A549 (cell line): Measurements from ENCODE around the gene ENTREP1. TPM values are rescaled to one million over a fixed set of nuclear protein-coding genes. Genes with fewer than 3 reads are reported as not detected.

Experiments
- ATAC-seq, 2 experiments: fragments of 200-7000 bp in 1 of 2; fragments of >200 bp in 1 of 2; cut with Nextera tagmentation in 1 of 2; cut with Tn5 transposase in 1 of 2; 3 replicates each; pipeline versions ENCODE4 v1.8.0 to v1.9.1; 2018 to 2020; ENCODE audit warnings: mild to moderate bottlenecking in 1 of 2, moderate library complexity in 1 of 2
- CTCF ChIA-PET: fragments of 300-600 bp; sonication (Branson Sonifier 250); formaldehyde crosslinking; extraction: SDS; loops from one replicate; lab custom pipeline; 2021; ENCODE audit warnings: antibody characterized with exemption, inconsistent platforms; lab: Yijun Ruan, JAX
- POLR2A ChIA-PET: fragments of 350-600 bp; formaldehyde crosslinking; extraction: SDS; loops from one replicate; lab custom pipeline; 2021; ENCODE audit warnings: antibody characterized with exemption, inconsistent platforms; lab: Yijun Ruan, JAX
- DNase-seq, 2 experiments: peaks; one replicate each; pipeline versions ENCODE4 v3.0.0 to v3.0.0-alpha.2; 2011 to 2016; ENCODE audit warnings: low read depth in 1 of 2, low spot score in 1 of 2
- FAIRE-seq: peaks from 2 replicates; lab custom pipeline; 2011; peaks lifted over from hg19 to GRCh38; lab: Jason Lieb, UNC
- H3K27ac ChIP-seq, 2 experiments: fragments of >200 bp; sonication (Bioruptor Twin); formaldehyde crosslinking; 3 replicates each; pipeline ENCODE4 v1.5.1; 2016 to 2017
- H3K4me1 ChIP-seq: fragments of >200 bp; sonication (Bioruptor Twin); formaldehyde crosslinking; 3 replicates; pipeline ENCODE4 v1.6.1; 2016
- H3K4me2 ChIP-seq: fragments of >200 bp; sonication (Bioruptor Twin); formaldehyde crosslinking; 3 replicates; pipeline ENCODE4 v1.6.1; 2016
- H3K4me3 ChIP-seq: fragments of >200 bp; sonication (Bioruptor Twin); formaldehyde crosslinking; 3 replicates; pipeline ENCODE4 v1.5.1; 2016
- H3K9me3 ChIP-seq: fragments of >200 bp; sonication (Bioruptor Twin); formaldehyde crosslinking; 3 replicates; pipeline ENCODE4 v1.6.1; 2016
- CEBPB ChIP-seq, 2 experiments: fragments of >200 bp in 1 of 2; sonication (Bioruptor Twin) in 1 of 2; formaldehyde crosslinking in 1 of 2; IDR thresholded peaks; 2 replicates each; pipeline ENCODE4 v1.6.1; 2012 to 2016
- EHF ChIP-seq: fragments of 250-450 bp; sonication (Bioruptor Pico); IDR thresholded peaks from 2 replicates; pipeline ENCODE4 v1.5.0; 2020; ENCODE audit warnings: mild to moderate bottlenecking
- FOSL2 ChIP-seq, 2 experiments: fragments of 450-650 bp in 1 of 2; fragments of >200 bp in 1 of 2; sonication (Bioruptor Twin) in 1 of 2; formaldehyde crosslinking; IDR thresholded peaks; 2 replicates each; pipeline versions ENCODE4 v1.5.0 to v1.6.1; 2016 to 2020; ENCODE audit warnings: mild to moderate bottlenecking in 1 of 2, moderate library complexity in 1 of 2
- FOXS1 ChIP-seq: fragments of 250-450 bp; sonication (Bioruptor Pico); IDR thresholded peaks from 2 replicates; pipeline ENCODE4 v1.5.0; 2020; ENCODE audit warnings: mild to moderate bottlenecking, moderate library complexity
- GATA3 ChIP-seq: IDR thresholded peaks from 2 replicates; pipeline ENCODE4 v1.6.1; 2012; ENCODE audit warnings: borderline replicate concordance
- HEYL ChIP-seq: fragments of 250-450 bp; sonication (Bioruptor Pico); IDR thresholded peaks from 2 replicates; pipeline ENCODE4 v1.8.0; 2021; ENCODE audit warnings: mild to moderate bottlenecking, moderate library complexity
- HOXB5 ChIP-seq: fragments of 250-450 bp; sonication (Bioruptor Pico); IDR thresholded peaks from 2 replicates; pipeline ENCODE4 v1.5.0; 2020; ENCODE audit warnings: mild to moderate bottlenecking, moderate library complexity
- KDM1A ChIP-seq: fragments of 200-600 bp; sonication (generic); IDR thresholded peaks from 2 replicates; pipeline ENCODE4 v1.6.1; 2016; ENCODE audit warnings: low read depth, mild to moderate bottlenecking
- MAZ ChIP-seq: fragments of 150-350 bp; IDR thresholded peaks from 2 replicates; pipeline ENCODE4 v1.6.1; 2014; ENCODE audit warnings: antibody characterized with exemption, low read depth, low read length, borderline replicate concordance
- NFE2L2 ChIP-seq: fragments of 150-350 bp; conservative IDR thresholded peaks from 2 replicates; pipeline ENCODE4 v1.6.1; 2014; ENCODE audit warnings: low read length
- NR3C1 ChIP-seq: fragments of >200 bp; sonication (Bioruptor Twin); formaldehyde crosslinking; IDR thresholded peaks from 3 replicates; pipeline ENCODE4 v1.6.1; 2017
- POLR2A ChIP-seq: IDR thresholded peaks from 2 replicates; pipeline ENCODE4 v1.6.1; 2012; ENCODE audit warnings: mild to moderate bottlenecking, low read length
- RAD21 ChIP-seq, 2 experiments: fragments of >200 bp in 1 of 2; sonication (Bioruptor Twin) in 1 of 2; formaldehyde crosslinking in 1 of 2; IDR thresholded peaks in 1 of 2; conservative IDR thresholded peaks in 1 of 2; 2 replicates in 1 of 2; 3 replicates in 1 of 2; pipeline ENCODE4 v1.6.1; 2012 to 2018; ENCODE audit warnings: inconsistent platforms in 1 of 2
- RARB ChIP-seq: fragments of 250-450 bp; sonication (Bioruptor Pico); IDR thresholded peaks from 2 replicates; pipeline ENCODE4 v1.8.0; 2021; ENCODE audit warnings: mild to moderate bottlenecking, moderate library complexity
- RCOR1 ChIP-seq: fragments of 150-350 bp; IDR thresholded peaks from 2 replicates; pipeline ENCODE4 v1.6.1; 2014; ENCODE audit warnings: antibody characterized with exemption, low read length, low read depth
- RNF2 ChIP-seq: fragments of 200-600 bp; sonication (generic); IDR thresholded peaks from 2 replicates; pipeline ENCODE4 v1.6.1; 2016; ENCODE audit warnings: low read depth, mild to moderate bottlenecking, antibody characterized with exemption, moderate library complexity, borderline replicate concordance
- SMC3 ChIP-seq: fragments of >200 bp; sonication (Bioruptor Twin); formaldehyde crosslinking; IDR thresholded peaks from 3 replicates; pipeline ENCODE4 v1.6.1; 2018; ENCODE audit warnings: inconsistent platforms
- SREBF2 ChIP-seq: fragments of 450-650 bp; IDR thresholded peaks from 2 replicates; pipeline ENCODE4 v1.6.1; 2014; ENCODE audit warnings: mild to moderate bottlenecking, moderate library complexity
- TFCP2L1 ChIP-seq: fragments of 250-450 bp; sonication (Bioruptor Pico); IDR thresholded peaks from 2 replicates; pipeline ENCODE4 v1.5.0; 2021; ENCODE audit warnings: mild to moderate bottlenecking
- WGBS: methylation state at CpG from one replicate; pipeline ENCODE4 v1.1.6; 2017; ENCODE audit errors: missing lambda C conversion rate; 5-methylcytosine and 5-hydroxymethylcytosine counted together
- polyA plus RNA-seq, 4 experiments: library from polyadenylated mRNA; depleted of rRNA in 3 of 4; stranded (reverse); fragments of >200 nt; fragmentation: RNase III in 1 of 4; extraction: RNeasy Plus Mini Kit Qiagen cat#74134 plus additional on column Dnase treatment in 1 of 4; gene quantifications; 2 replicates in 3 of 4; 3 replicates in 1 of 4; pipeline ENCODE4 v1.2.3, GENCODE V29; 2011 to 2017
- TF ChIP-seq, protein P1 (sequence below): IDR thresholded peaks from 2 replicates; pipeline ENCODE4 v1.6.1; 2012; ENCODE audit warnings: low read depth, borderline replicate concordance
- TF ChIP-seq, protein P2 (sequence below): fragments of >200 bp; sonication (Bioruptor Twin); formaldehyde crosslinking; IDR thresholded peaks from 3 replicates; pipeline ENCODE4 v1.6.1; 2016

ENTREP1 gene
- polyA plus RNA-seq, 2 of the 4 experiments (the other 2 are of a cell fraction), result 0.03 to 0.09 TPM

DNA sequence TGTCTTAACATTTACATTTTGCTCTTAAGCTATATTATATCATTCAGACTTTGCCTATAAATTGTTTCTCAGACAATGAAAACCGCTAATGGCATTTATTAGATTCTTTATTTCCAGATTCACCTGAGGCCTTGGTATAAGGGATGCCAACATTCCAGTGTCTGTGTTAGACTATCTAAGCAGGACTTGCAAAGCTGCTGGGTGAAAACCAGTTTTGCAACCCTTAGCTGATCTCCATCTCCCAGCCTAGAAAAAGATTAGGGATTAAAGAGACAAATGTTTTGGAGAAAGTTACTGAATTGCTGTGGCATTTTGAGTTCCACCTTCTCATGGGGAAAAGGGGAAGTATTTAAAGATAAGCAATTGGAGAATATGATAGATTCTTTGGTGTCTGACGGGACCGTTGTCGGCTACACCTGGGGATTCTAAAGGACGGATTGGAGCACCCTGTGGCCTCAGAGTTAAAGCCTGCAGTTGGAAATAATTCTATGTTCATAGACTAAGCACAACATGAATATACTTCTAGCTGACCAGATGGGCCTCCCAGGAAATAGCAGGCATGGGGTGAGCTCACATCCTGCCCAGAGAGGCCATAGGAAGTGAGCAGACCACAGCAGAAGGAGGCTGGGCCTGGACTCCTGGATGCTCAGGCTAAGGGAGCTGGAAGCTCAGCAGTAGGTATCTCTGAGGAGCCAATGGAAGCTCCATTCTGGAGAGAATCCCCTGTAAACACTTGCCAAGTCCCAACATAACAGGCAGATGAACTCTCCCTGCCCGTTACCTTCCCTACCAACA is 21.8 kb downstream of the ENTREP1 start:
- 59% methylated on average over 6 of the region's 6 CpGs for WGBS
- CTCF ChIA-PET, result interaction anchor here (1.1 kb wide), 1 partner anchor 75 kb away, joined by 3 read pairs; no protein-coding TSS in a partner anchor
- no peaks in the 10 kb centered on the region for H3K9me3 ChIP-seq
- TF ChIP-seq CEBPB (IDR thresholded peaks at IDR 0.05) (no peak), KDM1A (no peak), EHF (CRISPR knock-in tag) (no peak), HEYL (no peak), SREBF2 (no peak), MAZ (no peak)
- TF ChIP-seq, protein P1, sequence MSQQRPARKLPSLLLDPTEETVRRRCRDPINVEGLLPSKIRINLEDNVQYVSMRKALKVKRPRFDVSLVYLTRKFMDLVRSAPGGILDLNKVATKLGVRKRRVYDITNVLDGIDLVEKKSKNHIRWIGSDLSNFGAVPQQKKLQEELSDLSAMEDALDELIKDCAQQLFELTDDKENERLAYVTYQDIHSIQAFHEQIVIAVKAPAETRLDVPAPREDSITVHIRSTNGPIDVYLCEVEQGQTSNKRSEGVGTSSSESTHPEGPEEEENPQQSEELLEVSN, result no peak
- TF ChIP-seq, all 56 proteins: peak for 0
- Histone ChIP-seq H3K4me2 (no peak overlapping the region), H3K4me1 (no peaks in the 10 kb centered on the region), H3K27ac (no peak overlapping the region), H3K4me3 (no peak overlapping the region)
- POLR2A ChIA-PET, result no interaction called here
- ATAC-seq (no peak), DNase-seq (no peak), FAIRE-seq (no peak)

- no peak overlapping the region for H3K27ac ChIP-seq
- CTCF ChIA-PET, result interaction anchor here (0.9 to 1.1 kb wide), 2 partner anchors 14 to 74 kb away, joined by 3 read pairs; no protein-coding TSS in a partner anchor
- TF ChIP-seq POLR2A, result no peak
- no peak for TF ChIP-seq NFE2L2
- no peak for TF ChIP-seq GATA3
- TF ChIP-seq RAD21 (conservative IDR thresholded peaks at IDR 0.05 in 1 of 2, IDR thresholded peaks at IDR 0.05 in 1 of 2), result no peak
- TF ChIP-seq, all 56 proteins: peak for 0
- Histone ChIP-seq H3K9me3 (no peaks in the 10 kb centered on the region), H3K4me1 (no peaks in the 10 kb centered on the region), H3K4me3 (no peak overlapping the region), H3K4me2 (no peak overlapping the region)
- POLR2A ChIA-PET, result no interaction called here
- no peak for DNase-seq
- ATAC-seq, result no peak
- 68% methylated on average over 1 of the region's 1 CpG for WGBS
- no peak for FAIRE-seq
These were observed 22.6 kb downstream of the ENTREP1 start for GRCh38 chr9:69347607-69348006.

GRCh38 chr9:69351227-69351626 is 26.2 kb downstream of the ENTREP1 start:
- POLR2A ChIA-PET, result no interaction called here
- TF ChIP-seq EHF (CRISPR knock-in tag) (no peak), MAZ (no peak), RCOR1 (no peak), TFCP2L1 (CRISPR knock-in tag) (no peak), FOXS1 (CRISPR knock-in tag) (no peak), FOSL2 (IDR thresholded peaks at IDR 0.05) (no peak), FOSL2 (CRISPR knock-in tag; IDR thresholded peaks at IDR 0.05) (no peak), RNF2 (no peak), HOXB5 (CRISPR knock-in tag) (no peak), NR3C1 (no peak), RARB (CRISPR knock-in tag) (no peak), SMC3 (no peak)
- TF ChIP-seq, protein P2, sequence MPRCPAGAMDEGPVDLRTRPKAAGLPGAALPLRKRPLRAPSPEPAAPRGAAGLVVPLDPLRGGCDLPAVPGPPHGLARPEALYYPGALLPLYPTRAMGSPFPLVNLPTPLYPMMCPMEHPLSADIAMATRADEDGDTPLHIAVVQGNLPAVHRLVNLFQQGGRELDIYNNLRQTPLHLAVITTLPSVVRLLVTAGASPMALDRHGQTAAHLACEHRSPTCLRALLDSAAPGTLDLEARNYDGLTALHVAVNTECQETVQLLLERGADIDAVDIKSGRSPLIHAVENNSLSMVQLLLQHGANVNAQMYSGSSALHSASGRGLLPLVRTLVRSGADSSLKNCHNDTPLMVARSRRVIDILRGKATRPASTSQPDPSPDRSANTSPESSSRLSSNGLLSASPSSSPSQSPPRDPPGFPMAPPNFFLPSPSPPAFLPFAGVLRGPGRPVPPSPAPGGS, result no peak
- WGBS, result 40% methylated on average over 3 of the region's 3 CpGs

More at GRCh38 chr9:69351227-69351626, 26.2 kb downstream of the ENTREP1 start:
- no peaks in the 10 kb centered on the region for H3K9me3 ChIP-seq
- no peak for DNase-seq
- no peak overlapping the region for H3K4me2 ChIP-seq
- H3K4me1 ChIP-seq, result no peaks in the 10 kb centered on the region
- CTCF ChIA-PET, result interaction anchor here (0.6 kb wide), 1 partner anchor 94 kb away, joined by 3 read pairs; no protein-coding TSS in a partner anchor
- no peak overlapping the region for H3K4me3 ChIP-seq
- FAIRE-seq, result no peak
- no peak for ATAC-seq
- H3K27ac ChIP-seq, result no peak overlapping the region
